Ovary (tissue), 9 donors: ENCODE measurements around the gene ARHGEF10L. TPM values are rescaled to one million over a fixed set of nuclear protein-coding genes. Genes with fewer than 3 reads are reported as not detected.

Source experiments
- DNase-seq, 5 donors: peaks; one replicate each; pipeline ENCODE4 v3.0.0-alpha.2; 2019 to 2020
- H3K27ac ChIP-seq, 2 donors: fragments of 200-600 bp; one replicate each; pipeline versions ENCODE4 v1.5.1 to v1.8.0; 2019 to 2022
- H3K27me3 ChIP-seq: fragments of 200-600 bp; one replicate; pipeline ENCODE4 v1.8.0; 2022
- H3K36me3 ChIP-seq: fragments of 200-600 bp; sonication (generic); one replicate; pipeline ENCODE4 v1.5.1; 2019
- H3K4me1 ChIP-seq: one replicate; pipeline ENCODE4 v1.8.1; 2013; ENCODE audit warnings: mild to moderate bottlenecking, moderate library complexity; ENCODE audit not compliant: insufficient read depth
- H3K4me3 ChIP-seq: fragments of 200-600 bp; sonication (generic); one replicate; pipeline ENCODE4 v1.5.1; 2017
- H3K9me3 ChIP-seq, 2 donors: fragments of 200-600 bp in 1 of 2; sonication (generic) in 1 of 2; one replicate each; pipeline versions ENCODE4 v1.5.1 to v1.8.1; 2013 to 2019; ENCODE audit warnings: mild to moderate bottlenecking in 1 of 2, moderate library complexity in 1 of 2
- EP300 ChIP-seq: sonication (generic); formaldehyde crosslinking; IDR thresholded peaks from one replicate; pipeline ENCODE4 v1.6.1; 2017; ENCODE audit warnings: antibody characterized with exemption
- POLR2A ChIP-seq: fragments of 450-650 bp; IDR thresholded peaks from one replicate; pipeline ENCODE4 v1.6.1; 2017; ENCODE audit warnings: antibody characterized with exemption, mild to moderate bottlenecking, moderate library complexity
- WGBS, 3 donors: extraction: QIAGEN DNeasy Blood & Tissue Kit in 1 of 3; methylation state at CpG; one replicate each; pipeline versions ENCODE4 v1.1.5 to v1.1.7; 2013 to 2017; 5-methylcytosine and 5-hydroxymethylcytosine counted together
- intact Hi-C, 4 donors: fragments of 100-400 bp; cut with DNase I; formaldehyde crosslinking; loops; one replicate each; pipeline versions ENCODE4 v1.11.0 to v1.15.1; 2022 to 2023
- polyA plus RNA-seq, 2 donors: library from polyadenylated mRNA; stranded (reverse); fragments of 200-250 nt in 1 of 2; fragments of 350-450 nt in 1 of 2; fragmentation: Illumina TruSeq in 1 of 2; extraction: RNeasy Lipid Tissue Mini Kit (QIAGEN cat#74804) in 1 of 2; gene quantifications; one replicate each; pipeline ENCODE4 v1.2.3, GENCODE V29; 2013 to 2014
- total RNA-seq, 7 donors: library from RNA; depleted of rRNA in 2 of 7; stranded (reverse); fragments of >200 nt in 2 of 7; fragmentation: NEBNext Ultra II Directional in 3 of 7; extraction: Animal tissue kit (Norgen Biotek cat#: 25700) in 3 of 7; gene quantifications; one replicate each; pipeline versions ENCODE4 v1.1.0 to v1.2.4, GENCODE V29; 2016 to 2023
- TF ChIP-seq, protein P1 (sequence below), 3 donors: fragments of 450-650 bp in 2 of 3; fragments of 200-600 bp in 1 of 3; IDR thresholded peaks; one replicate each; pipeline versions ENCODE4 v1.5.1 to v1.8.0; 2016 to 2022; ENCODE audit warnings: antibody characterized with exemption in 3 of 3, mild to moderate bottlenecking in 1 of 3
- donor health status: DM: no; HTN: no; CAD: no; lungs with moderate emphysema.
- donor health status: DM: no; HTN: no; CAD: no.
- donor health status: Bipolar disorder and iron deficiency.
- donor health status: DM: yes; HTN: yes; CAD: no.
- donor health status: DM: no; HTN: no; CAD: no.
- donor health status: DM: yes; HTN: yes; CAD: no.

Gene ARHGEF10L
- total and polyA plus RNA-seq, 9 donors = 3.6 to 23.0 (median 18.3) TPM

DNA sequence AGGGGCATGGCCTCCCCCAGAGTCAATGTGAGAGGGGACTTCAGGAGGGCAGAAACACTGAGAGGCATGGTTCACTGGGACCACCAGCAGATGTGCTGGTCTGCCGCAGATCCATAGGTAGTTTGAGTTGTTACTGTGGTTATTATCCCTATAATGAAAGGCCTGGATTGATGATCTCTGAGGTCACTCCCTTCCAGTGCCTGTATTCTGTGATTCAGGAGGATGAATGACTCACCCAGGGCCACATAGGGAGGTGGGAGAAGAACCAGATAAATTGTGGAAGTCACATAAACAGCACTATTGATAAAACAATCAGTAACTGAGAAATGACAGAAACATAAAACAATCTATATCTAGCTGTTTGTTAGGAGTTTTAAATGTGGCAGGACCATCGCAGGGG is 193.0 kb downstream of the ARHGEF10L start:
- intact Hi-C loops = no loop called here
- no peaks in the 10 kb centered on the region for H3K27me3 ChIP-seq
- DNase-seq = no peak
- H3K9me3 ChIP-seq = no peaks in the 10 kb centered on the region
- no peak overlapping the region for H3K4me3 ChIP-seq
- WGBS, 3 donors = 68 to 88% (median 76%) methylated on average over 2 of the region's 2 CpGs
- no peak overlapping the region for H3K27ac ChIP-seq
- no peaks in the 10 kb centered on the region for H3K36me3 ChIP-seq
- TF ChIP-seq POLR2A = no peak
- TF ChIP-seq, protein P1, sequence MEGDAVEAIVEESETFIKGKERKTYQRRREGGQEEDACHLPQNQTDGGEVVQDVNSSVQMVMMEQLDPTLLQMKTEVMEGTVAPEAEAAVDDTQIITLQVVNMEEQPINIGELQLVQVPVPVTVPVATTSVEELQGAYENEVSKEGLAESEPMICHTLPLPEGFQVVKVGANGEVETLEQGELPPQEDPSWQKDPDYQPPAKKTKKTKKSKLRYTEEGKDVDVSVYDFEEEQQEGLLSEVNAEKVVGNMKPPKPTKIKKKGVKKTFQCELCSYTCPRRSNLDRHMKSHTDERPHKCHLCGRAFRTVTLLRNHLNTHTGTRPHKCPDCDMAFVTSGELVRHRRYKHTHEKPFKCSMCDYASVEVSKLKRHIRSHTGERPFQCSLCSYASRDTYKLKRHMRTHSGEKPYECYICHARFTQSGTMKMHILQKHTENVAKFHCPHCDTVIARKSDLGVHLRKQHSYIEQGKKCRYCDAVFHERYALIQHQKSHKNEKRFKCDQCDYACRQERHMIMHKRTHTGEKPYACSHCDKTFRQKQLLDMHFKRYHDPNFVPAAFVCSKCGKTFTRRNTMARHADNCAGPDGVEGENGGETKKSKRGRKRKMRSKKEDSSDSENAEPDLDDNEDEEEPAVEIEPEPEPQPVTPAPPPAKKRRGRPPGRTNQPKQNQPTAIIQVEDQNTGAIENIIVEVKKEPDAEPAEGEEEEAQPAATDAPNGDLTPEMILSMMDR (IDR thresholded peaks at IDR 0.05) = no peak
- TF ChIP-seq EP300 = no peak
- no peaks in the 10 kb centered on the region for H3K4me1 ChIP-seq

DNA sequence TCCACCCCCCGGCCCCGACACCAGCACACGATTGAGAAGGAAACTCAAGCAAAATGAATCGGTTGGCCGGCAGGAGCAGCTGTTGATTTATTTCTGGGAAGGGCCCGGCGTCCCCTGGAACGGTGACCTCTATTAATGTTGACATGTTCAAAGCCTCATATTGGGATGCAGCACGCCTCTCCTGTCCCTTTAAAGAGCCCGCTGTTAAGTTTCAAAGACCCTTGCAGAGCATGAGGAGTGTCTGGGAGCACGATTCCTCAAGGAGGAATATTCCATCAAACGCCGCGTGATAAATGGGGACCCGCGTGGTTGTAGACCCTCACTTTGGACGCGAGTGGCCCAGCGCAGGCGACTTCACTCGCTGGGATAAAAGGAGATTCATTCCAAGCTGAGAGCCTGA is 194.2 kb downstream of the ARHGEF10L start:
- Histone ChIP-seq H3K9me3 (no peaks in the 10 kb centered on the region), H3K36me3 (no peaks in the 10 kb centered on the region), H3K4me1 (no peaks in the 10 kb centered on the region), H3K27me3 (no peaks in the 10 kb centered on the region), H3K4me3 (no peak overlapping the region), H3K27ac (no peak overlapping the region)
- WGBS, 3 donors = 47 to 54% (median 48%) methylated on average over 21 of the region's 21 CpGs
- DNase-seq = no peak
- TF ChIP-seq EP300 = no peak
- TF ChIP-seq, protein P1 (IDR thresholded peaks at IDR 0.05) = no peak
- TF ChIP-seq POLR2A = no peak
- intact Hi-C loops = no loop called here

DNA sequence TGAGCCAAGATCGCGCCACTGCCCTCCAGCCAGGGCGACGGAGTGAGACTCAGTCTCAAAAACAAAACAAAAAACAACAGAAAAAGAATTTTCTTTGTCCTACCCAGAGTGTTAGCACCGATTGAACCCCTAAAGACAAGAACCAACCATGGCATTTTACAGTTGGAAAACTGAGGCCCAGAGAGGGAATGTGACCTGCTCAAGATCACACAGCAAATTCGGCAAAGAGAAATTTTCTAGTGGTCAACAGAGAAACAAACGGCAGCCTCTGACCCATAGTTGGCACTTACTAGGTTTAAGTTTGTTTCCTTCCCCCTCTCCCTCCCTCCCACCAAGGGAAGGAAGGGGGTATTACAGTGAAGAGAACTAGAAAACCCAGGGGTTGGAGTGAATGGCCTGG is 195.1 kb downstream of the ARHGEF10L start:
- Histone ChIP-seq H3K36me3 (no peaks in the 10 kb centered on the region), H3K4me1 (no peaks in the 10 kb centered on the region), H3K4me3 (no peak overlapping the region), H3K27me3 (no peaks in the 10 kb centered on the region), H3K9me3 (no peaks in the 10 kb centered on the region), H3K27ac (no peak overlapping the region)
- DNase-seq = no peak
- no peak for TF ChIP-seq POLR2A
- TF ChIP-seq, protein P1 (IDR thresholded peaks at IDR 0.05) = no peak
- TF ChIP-seq EP300 = no peak
- 79 to 86% (median 83%) methylated on average over 7 of the region's 7 CpGs for WGBS, 3 donors
- intact Hi-C loops = no loop called here

DNA sequence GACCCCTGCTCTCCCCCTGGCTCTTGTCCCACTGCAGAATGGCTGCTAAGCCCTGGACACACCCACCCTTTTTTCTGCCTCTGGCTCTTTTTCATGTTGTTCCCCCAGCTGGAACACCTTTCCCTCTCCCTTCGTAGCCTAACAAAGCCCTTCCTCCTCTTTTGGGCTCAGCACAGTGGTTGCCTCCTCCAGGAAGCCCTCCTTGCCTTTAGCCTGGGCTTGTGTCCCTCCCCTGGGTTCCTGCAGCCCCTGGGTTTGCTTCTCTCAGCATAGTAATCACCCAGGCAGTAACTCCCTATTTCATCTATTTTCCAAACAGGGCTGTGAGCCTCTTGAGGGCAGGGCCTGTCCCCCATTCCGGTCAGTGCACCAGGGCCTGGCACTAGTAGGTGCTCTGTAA is 195.8 kb downstream of the ARHGEF10L start:
- DNase-seq = no peak
- WGBS, 3 donors = 74 to 87% (median 76%) methylated on average over 2 of the region's 2 CpGs
- Histone ChIP-seq H3K27ac (no peak overlapping the region), H3K4me1 (no peaks in the 10 kb centered on the region), H3K36me3 (no peaks in the 10 kb centered on the region), H3K4me3 (no peak overlapping the region), H3K9me3 (no peaks in the 10 kb centered on the region), H3K27me3 (no peaks in the 10 kb centered on the region)
- intact Hi-C loops = no loop called here
- no peak for TF ChIP-seq POLR2A
- TF ChIP-seq EP300 = no peak
- TF ChIP-seq, protein P1 (IDR thresholded peaks at IDR 0.05) = no peak

DNA sequence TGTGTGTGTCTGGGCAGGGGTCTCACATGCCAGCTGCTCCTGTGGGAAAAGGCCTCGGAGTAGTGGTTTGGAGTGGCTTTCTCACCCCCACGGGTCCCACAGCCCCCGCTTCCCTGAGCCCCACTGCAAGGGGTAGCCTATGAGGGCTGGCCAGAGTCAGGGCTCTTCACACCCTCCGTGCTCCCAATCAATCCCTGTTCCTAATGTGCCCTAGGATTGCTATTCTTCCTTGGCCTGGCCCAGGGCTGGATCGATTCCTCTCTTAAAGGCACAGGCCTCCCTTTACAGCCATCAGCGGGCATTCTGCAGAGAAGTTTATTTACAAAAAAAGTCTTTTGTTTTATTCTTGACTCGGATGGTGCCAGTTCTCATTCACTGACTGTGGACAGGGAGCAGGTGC is 196.3 kb downstream of the ARHGEF10L start:
- Histone ChIP-seq H3K4me1 (no peaks in the 10 kb centered on the region), H3K36me3 (no peaks in the 10 kb centered on the region), H3K27me3 (no peaks in the 10 kb centered on the region), H3K9me3 (no peaks in the 10 kb centered on the region), H3K27ac (no peak overlapping the region), H3K4me3 (no peak overlapping the region)
- 41 to 47% (median 44%) methylated on average over 7 of the region's 7 CpGs for WGBS, 3 donors
- DNase-seq = no peak
- TF ChIP-seq, protein P1 (IDR thresholded peaks at IDR 0.05) = no peak
- no peak for TF ChIP-seq EP300
- no peak for TF ChIP-seq POLR2A
- intact Hi-C loops = no loop called here
